Measurements from ENCODE around the gene CTAG1A. TPM values are rescaled to one million over a fixed set of nuclear protein-coding genes. Genes with fewer than 3 reads are reported as not detected.

Gene CTAG1A
- total RNA-seq, result not detected in 2 replicates

DNA sequence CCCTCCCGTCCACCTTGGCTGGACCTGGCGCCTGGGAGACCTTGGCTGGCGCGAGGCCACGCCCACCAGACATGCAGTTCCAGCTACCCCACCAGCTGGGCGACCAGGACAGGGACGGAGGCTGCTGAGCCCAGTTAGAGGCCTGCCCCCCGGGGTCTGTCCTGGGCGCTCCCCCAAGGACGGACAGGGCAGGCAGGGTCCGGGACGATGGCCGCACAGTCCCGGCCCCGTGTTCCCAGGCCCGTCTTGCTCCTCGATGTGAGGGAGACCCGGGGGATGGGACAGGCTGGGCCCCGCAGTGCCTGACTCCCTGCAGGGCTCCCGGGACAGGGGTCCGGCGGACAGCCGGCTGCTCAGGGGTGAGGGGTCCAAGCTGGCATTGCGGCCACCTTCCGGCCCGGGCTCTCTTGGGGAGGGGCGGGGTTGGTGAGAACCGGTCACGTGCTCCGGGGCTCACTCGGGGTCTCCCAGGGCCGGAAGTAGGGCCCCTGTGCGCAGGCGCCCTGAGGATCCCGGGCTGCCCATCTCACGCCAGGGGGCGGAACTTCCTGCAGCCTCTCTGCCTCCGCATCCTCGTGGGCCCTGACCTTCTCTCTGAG, at the start of gene CTAG1A:
Gene CTAG1A, plus strand, starts transcription at position 549 of the 599 bp plus-strand sequence. CDS start 74 bp downstream, outside the sequence.

DNA sequence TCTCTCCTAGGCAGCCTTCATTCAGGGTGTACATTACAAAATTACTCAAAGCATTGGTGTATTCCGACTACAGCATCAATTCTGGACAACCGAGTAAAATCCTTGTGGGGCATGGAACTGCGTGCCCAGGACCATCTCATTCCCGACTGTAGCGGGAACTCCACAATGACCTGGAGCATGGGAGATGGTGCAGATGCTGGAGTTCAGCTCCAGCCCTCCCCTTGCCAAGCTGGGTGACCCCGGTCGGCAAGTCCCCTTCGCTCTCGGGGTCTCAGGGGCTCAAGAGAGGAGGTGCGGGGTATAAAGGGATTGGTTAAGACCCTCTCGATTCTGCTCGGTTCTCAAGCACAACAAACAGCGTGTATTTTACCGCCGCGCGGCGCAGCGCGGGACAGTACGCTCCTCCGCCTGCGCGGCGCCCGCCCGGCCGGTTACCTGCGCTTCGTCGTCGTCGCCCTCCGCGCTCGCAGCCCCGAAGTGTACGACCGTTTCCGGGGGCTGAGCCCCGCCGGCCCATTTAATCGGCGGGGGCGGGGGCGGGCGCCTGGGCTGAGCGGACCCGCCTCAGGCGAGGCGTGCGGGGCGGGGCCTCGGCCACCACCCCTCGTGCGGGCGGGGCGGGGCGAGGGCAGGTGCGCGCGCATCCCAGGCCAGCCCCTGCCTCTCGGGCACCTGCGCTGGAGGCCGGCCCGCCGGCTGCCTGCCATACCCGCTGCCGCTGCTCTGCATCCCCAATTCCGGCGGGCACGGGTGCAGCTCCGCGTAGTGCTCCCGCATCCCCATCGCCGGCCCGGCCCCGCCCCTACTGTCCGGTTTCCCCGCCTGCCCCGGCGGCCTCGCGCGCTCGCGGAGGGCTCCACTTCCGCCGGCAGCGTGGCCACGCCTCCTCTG, 38.3 kb upstream of the CTAG1A start, which contains the start of gene G6PD:
Gene G6PD, minus strand, starts transcription at position 493 of the 891 bp plus-strand sequence. CDS start 691 bp downstream, outside the sequence.

DNA sequence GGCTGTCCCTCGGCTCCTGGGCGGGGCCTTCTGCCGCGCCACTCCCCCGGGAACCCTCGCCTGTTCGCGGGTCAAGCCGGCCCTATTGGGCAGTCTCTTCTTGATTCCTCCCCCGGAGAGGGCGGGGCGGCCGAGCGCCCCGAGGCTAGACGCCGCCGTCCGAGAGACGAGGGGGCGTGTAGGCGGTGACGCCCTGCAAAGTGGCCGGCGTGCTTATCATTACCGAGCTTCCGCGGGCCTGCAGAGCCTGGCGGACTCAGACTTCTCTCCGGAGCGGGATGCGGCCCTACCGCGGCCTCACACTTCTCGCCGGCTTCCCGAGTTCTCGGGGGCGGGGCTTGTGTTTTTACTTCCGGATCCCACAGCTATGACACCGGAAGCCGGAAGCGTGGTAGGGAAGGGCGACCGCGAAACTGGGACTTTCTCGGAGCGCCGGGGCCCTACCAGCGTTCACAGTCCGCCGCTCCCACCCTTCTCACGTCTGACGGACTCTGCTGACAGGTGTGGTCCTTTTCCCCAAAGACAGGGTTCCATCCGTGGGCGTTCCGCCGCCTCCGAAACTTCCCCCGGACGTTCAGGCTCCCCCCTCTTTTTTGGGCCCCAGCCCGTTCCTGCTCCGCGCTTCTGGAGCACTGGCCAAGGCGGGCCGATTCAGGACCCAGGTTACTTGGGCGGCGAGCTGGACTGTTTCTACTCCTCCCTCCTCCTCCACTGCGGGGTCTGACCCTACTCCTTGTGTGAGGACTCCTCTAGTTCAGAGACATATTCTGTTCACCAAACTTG, 37.5 kb upstream of the CTAG1A start, which contains the start of gene IKBKG:
Gene IKBKG, plus strand, starts transcription at position 376 of the 783 bp plus-strand sequence. CDS start 4,383 bp downstream, outside the sequence.

DNA sequence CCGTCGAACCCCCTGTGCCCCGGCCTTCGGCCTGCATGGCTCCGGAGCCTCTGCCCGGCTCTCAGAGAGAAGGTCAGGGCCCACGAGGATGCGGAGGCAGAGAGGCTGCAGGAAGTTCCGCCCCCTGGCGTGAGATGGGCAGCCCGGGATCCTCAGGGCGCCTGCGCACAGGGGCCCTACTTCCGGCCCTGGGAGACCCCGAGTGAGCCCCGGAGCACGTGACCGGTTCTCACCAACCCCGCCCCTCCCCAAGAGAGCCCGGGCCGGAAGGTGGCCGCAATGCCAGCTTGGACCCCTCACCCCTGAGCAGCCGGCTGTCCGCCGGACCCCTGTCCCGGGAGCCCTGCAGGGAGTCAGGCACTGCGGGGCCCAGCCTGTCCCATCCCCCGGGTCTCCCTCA, 34.2 kb downstream of the CTAG1A start, which contains the start of gene CTAG1B:
Gene CTAG1B, minus strand, starts transcription at position 101 of the 400 bp plus-strand sequence. Its CDS starts 64 bp downstream, at position 37.

Small RNAs within 50 kb of the gene (small RNA-seq; reads per million reads assigned to genes)
- gene AC244090.1 (not detected), gene AC244107.2 (not detected)

Other genes starting within 250 kb of the CTAG1A start
- 1,650 and 2,218 TPM in 2 replicates for gene FLNA, start 210.5 kb upstream of the CTAG1A start, total RNA-seq
- gene EMD, start 205.8 kb upstream of the CTAG1A start, total RNA-seq, result 40.6 and 56.5 TPM in 2 replicates
- gene RPL10, start 186.8 kb upstream of the CTAG1A start, total RNA-seq, result 3,434 and 3,696 TPM in 2 replicates
- 102 and 110 TPM in 2 replicates for gene DNASE1L1, start 175.9 kb upstream of the CTAG1A start, total RNA-seq
- gene TAFAZZIN, start 173.6 kb upstream of the CTAG1A start, total RNA-seq, result 22.4 and 22.9 TPM in 2 replicates
- 83.5 and 83.6 TPM in 2 replicates for gene ATP6AP1, start 156.5 kb upstream of the CTAG1A start, total RNA-seq
- gene GDI1, start 148.0 kb upstream of the CTAG1A start, total RNA-seq, result 80.5 and 121 TPM in 2 replicates
- gene FAM50A, start 141.0 kb upstream of the CTAG1A start, total RNA-seq, result 39.4 and 44.1 TPM in 2 replicates
- 14.9 and 21.6 TPM in 2 replicates for gene PLXNA3, start 126.9 kb upstream of the CTAG1A start, total RNA-seq
- gene LAGE3, start 105.9 kb upstream of the CTAG1A start, total RNA-seq, result 15.4 and 18.9 TPM in 2 replicates
- 39.9 and 43.1 TPM in 2 replicates for gene UBL4A, start 98.5 kb upstream of the CTAG1A start, total RNA-seq
- gene SLC10A3, start 94.5 kb upstream of the CTAG1A start, total RNA-seq, result 29.9 and 33.6 TPM in 2 replicates
- gene FAM3A, start 68.9 kb upstream of the CTAG1A start, total RNA-seq, result 17.7 and 22.2 TPM in 2 replicates
- gene G6PD, start 38.3 kb upstream of the CTAG1A start, total RNA-seq, result 96.0 and 108 TPM in 2 replicates
- gene IKBKG, start 37.5 kb upstream of the CTAG1A start, total RNA-seq, result 25.7 and 26.8 TPM in 2 replicates
- gene CTAG1B, start 34.1 kb downstream of the CTAG1A start, total RNA-seq, result not detected in 2 replicates
- not detected in 2 replicates for gene CTAG2, start 68.4 kb downstream of the CTAG1A start, total RNA-seq
- gene GAB3, start 165.9 kb downstream of the CTAG1A start, total RNA-seq, result 9.4 and 18.0 TPM in 2 replicates
- gene DKC1, start 177.7 kb downstream of the CTAG1A start, total RNA-seq, result 53.2 and 57.8 TPM in 2 replicates
- gene MPP1, start 220.4 kb downstream of the CTAG1A start, total RNA-seq, result 25.8 and 37.1 TPM in 2 replicates
- not detected in 2 replicates for gene SMIM9, start 249.5 kb downstream of the CTAG1A start, total RNA-seq

Data from vein endothelial cell (primary cell).